Liver (tissue), 3 donors: ENCODE measurements around the gene MORN3.

Source experiments
- CTCF ChIP-seq: fragments of 150-350 bp; IDR thresholded peaks from 2 replicates; pipeline ENCODE4 v1.5.1; 2017; ENCODE audit warnings: improper control_type of control experiment, low read depth, low read length; ENCODE audit not compliant: missing input control
- MAX ChIP-seq: IDR thresholded peaks from 2 replicates; pipeline ENCODE4 v1.6.1; 2016; ENCODE audit warnings: antibody characterized with exemption
- RAD21 ChIP-seq, 2 donors: IDR thresholded peaks; 2 replicates each; pipeline ENCODE4 v1.6.1; 2016; ENCODE audit warnings: antibody characterized with exemption in 2 of 2, mild to moderate bottlenecking in 2 of 2
- donor health status: healthy.
- donor health status: healthy.

- TF ChIP-seq CTCF: no peak
- no peak for TF ChIP-seq MAX
- no peak for TF ChIP-seq RAD21 (IDR thresholded peaks at IDR 0.05)
Observed at GRCh38 chr12:121620333-121620891, 49.0 kb downstream of the MORN3 start.
